ENCODE results near the gene ACOT11.

DNA sequence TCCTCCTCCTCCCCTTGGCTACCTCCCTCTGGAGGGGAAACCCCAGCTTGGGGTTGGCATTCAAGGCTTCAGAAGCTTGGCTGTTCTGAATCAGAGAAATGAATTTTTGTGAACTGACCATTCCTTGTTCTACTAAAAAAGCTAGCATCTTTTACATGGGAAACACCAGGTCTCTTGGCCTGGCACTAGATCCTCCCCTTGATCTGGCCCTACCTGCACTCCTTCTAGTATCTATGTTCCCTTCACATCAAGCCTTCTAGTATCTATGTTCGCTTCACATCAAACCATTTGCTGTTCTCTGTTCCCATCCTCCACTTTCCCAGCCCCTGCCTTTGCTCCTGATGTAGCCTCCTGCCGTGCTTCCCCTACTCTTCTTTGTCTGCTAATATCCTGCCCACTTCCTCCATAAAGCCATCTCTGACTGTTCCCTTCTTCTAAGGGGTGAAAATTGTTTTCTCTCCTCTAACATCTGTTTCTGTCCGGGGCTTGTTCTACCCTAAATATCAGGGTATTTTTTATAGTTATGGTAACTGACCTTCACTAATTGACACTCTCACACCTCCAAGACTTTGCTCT lies 49.5 kb downstream of the ACOT11 start:
- TF ChIP-seq POLR2A (IDR thresholded peaks at IDR 0.05; ENCODE audit: low read length) = no peak
- TF ChIP-seq GATA1 (IDR thresholded peaks at IDR 0.05; ENCODE audit: low read depth, low read length) = no peak
